ENCODE measurements around the gene C2CD4A. TPM values are rescaled to one million over a fixed set of nuclear protein-coding genes. Genes with fewer than 3 reads are reported as not detected.
"Not testable (repeated sequence)": the region's sequence is repeated elsewhere in the genome, so short reads cannot be mapped to it uniquely, and the experiment has no call there.

Gene C2CD4A
- under 1 TPM; 0.14 to 0.27 TPM for total RNA-seq

GRCh38 chr15:62066663-62067447, at the start of gene C2CD4A:
C2CD4A (plus strand) TSS chr15:62066977; CDS start chr15:62067614, 637 bp downstream.
- Mint-ChIP-seq H3K9me3 (no peaks in the 10 kb centered on the region), H3K36me3 (ENCODE audit: low read depth) (no peaks in the 10 kb centered on the region), H3K4me3 (peak within 1 kb of the TSS; percentile 73), H3K27ac (no peak within 1 kb of the TSS), H3K4me1 (ENCODE audit: low read depth) (peaks cover 33% of the 10 kb centered on the region), H3K27me3 (ENCODE audit: low read depth) (peaks cover 9% of the 10 kb centered on the region)
- intact Hi-C loops (cut with micrococcal nuclease), result loop anchor here (5.0 to 10.0 kb wide), 4 partner anchors 85 to 1482 kb away; no protein-coding TSS in a partner anchor
- CTCF ChIA-PET, result interaction anchor here (0.7 to 1.3 kb wide), 4 partner anchors 10 to 194 kb away, joined by 3 to 5 read pairs (median 3); no protein-coding TSS in a partner anchor
- peak; percentile 75 for DNase-seq

- Mint-ChIP-seq H3K4me3 (no peak overlapping the region), H3K4me1 (ENCODE audit: low read depth) (no peaks in the 10 kb centered on the region), H3K27me3 (ENCODE audit: low read depth) (no peaks in the 10 kb centered on the region), H3K9me3 (peaks cover 2% of the 10 kb centered on the region), H3K36me3 (ENCODE audit: low read depth) (peaks cover 41% of the 10 kb centered on the region), H3K27ac (no peak overlapping the region)
- no peak for DNase-seq
- intact Hi-C loops (cut with micrococcal nuclease), result no loop called here
- CTCF ChIA-PET, result interaction anchor here (0.7 kb wide), 1 partner anchor 233 kb away, joined by 3 read pairs; no protein-coding TSS in a partner anchor
Observed at GRCh38 chr15:62020576-62021160, 46.1 kb upstream of the C2CD4A start.

DNA sequence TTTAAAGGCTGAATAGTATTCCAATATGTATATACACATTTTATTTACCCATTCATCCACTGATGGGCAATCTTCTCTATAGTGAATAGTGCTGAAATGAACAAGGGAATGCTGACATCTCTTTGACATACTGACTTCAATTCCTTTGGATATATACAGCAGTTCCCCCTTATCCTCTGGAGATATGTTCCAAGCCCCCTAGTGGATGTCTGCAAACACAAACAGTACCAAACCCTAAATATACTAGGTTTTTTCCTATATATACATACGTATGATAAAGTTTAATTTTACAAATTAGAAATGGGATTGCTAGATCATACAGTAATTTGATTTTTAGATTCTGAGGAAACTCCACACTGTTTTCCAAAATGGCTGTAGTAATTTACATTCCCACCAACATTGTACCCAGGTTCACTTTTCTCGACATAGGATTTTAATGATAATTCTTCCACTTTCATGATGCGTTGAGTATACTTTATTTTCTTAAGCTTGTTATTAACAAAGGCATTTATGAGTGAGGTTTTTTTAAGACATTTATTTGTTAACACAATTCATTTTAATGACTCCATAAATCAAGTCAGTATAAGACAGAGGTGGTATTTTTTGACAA, 44.7 kb upstream of the C2CD4A start:
- H3K4me1 Mint-ChIP-seq (ENCODE audit: low read depth), result peaks cover 2% of the 10 kb centered on the region
- H3K27me3 Mint-ChIP-seq (ENCODE audit: low read depth), result no peaks in the 10 kb centered on the region
- no peak overlapping the region for H3K27ac Mint-ChIP-seq
- CTCF ChIA-PET, result interaction anchor here (0.7 kb wide), 1 partner anchor 26 kb away, joined by 3 read pairs; no protein-coding TSS in a partner anchor
- no peak overlapping the region for H3K4me3 Mint-ChIP-seq
- intact Hi-C loops (cut with micrococcal nuclease), result no loop called here
- no peaks in the 10 kb centered on the region for H3K9me3 Mint-ChIP-seq
- H3K36me3 Mint-ChIP-seq (ENCODE audit: low read depth), result peaks cover 39% of the 10 kb centered on the region
- no peak for DNase-seq

DNA sequence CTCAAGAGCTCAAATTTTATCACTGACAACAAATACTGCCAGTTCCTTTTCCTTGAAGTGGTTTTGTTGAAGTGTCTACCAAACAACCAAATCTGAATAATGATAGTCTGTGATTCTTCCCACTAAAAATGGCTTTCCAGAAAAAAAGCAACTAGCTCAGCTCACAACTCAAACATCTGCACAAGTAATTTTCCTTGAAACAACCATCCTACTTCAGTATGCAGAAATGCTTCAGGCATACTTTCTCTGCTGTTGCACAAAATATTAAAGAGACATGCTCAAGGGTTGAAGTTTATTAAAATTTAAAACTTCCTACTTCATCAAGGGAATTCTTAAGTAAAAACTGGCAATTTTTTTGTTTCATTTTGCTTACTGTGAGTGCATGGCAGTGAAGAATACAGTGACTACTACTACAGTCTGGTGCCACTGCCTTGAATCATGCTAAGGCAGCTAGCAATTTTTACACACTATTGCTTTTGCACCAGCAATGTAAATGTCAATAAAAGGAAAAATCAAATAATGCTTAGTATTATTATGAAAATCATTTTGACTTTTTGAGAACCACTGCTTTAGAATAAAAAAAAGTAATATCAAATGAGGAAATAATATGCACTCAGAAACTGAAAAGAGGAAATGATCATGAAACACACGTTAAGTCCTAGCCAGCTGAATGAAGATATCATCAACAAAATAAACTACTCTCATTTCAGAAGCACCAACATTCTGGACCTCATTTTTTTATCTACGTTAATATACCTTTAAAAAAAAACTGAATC, 40.1 kb upstream of the C2CD4A start:
- Mint-ChIP-seq H3K27ac (no peak overlapping the region), H3K36me3 (ENCODE audit: low read depth) (peaks cover 18% of the 10 kb centered on the region), H3K9me3 (no peaks in the 10 kb centered on the region), H3K27me3 (ENCODE audit: low read depth) (no peaks in the 10 kb centered on the region), H3K4me1 (ENCODE audit: low read depth) (peaks cover 2% of the 10 kb centered on the region), H3K4me3 (no peak overlapping the region)
- DNase-seq, result no peak
- intact Hi-C loops (cut with micrococcal nuclease), result loop anchor here (5.0 kb wide), 1 partner anchor 54 kb away; no protein-coding TSS in a partner anchor
- CTCF ChIA-PET, result interaction anchor here (0.7 to 1.5 kb wide), 2 partner anchors 20 to 34 kb away, joined by 5 to 6 read pairs; partner anchors contain the start of gene VPS13C

GRCh38 chr15:62027263-62027565, 39.6 kb upstream of the C2CD4A start:
- CTCF ChIA-PET, result interaction anchor here (0.7 to 1.5 kb wide), 3 partner anchors 21 to 177 kb away, joined by 3 to 6 read pairs (median 5); partner anchors contain the start of gene VPS13C
- intact Hi-C loops (cut with micrococcal nuclease), result loop anchor here (5.0 kb wide), 1 partner anchor 55 kb away; no protein-coding TSS in a partner anchor
- Mint-ChIP-seq H3K9me3 (no peaks in the 10 kb centered on the region), H3K4me3 (no peak overlapping the region), H3K4me1 (ENCODE audit: low read depth) (peaks cover 2% of the 10 kb centered on the region), H3K27me3 (ENCODE audit: low read depth) (no peaks in the 10 kb centered on the region), H3K36me3 (ENCODE audit: low read depth) (peaks cover 17% of the 10 kb centered on the region), H3K27ac (no peak overlapping the region)
- DNase-seq, result no peak

DNA sequence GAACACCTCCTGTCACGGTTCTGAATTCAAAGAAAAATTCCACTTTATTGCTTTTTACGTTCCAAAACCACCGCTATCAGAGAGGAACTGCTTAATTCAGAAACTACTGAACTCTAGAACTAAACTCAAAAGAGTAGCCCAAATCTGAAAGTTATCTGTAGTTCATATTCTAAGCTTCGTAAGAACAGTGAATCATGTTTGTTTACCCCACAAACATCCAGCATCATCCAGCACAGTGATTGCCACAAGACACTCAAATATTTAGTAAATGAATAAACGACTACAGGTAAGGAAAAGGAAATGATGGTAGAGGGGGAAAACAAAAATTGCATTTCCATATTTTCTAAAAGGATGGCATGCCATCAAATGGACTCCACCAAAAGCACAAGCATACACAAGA, 38.9 kb upstream of the C2CD4A start:
- CTCF ChIA-PET, result interaction anchor here (0.7 to 1.5 kb wide), 2 partner anchors 32 to 176 kb away, joined by 3 to 6 read pairs; partner anchors contain the start of gene VPS13C
- Mint-ChIP-seq H3K9me3 (no peaks in the 10 kb centered on the region), H3K27me3 (ENCODE audit: low read depth) (no peaks in the 10 kb centered on the region), H3K4me3 (no peak overlapping the region), H3K4me1 (ENCODE audit: low read depth) (peaks cover 2% of the 10 kb centered on the region), H3K36me3 (ENCODE audit: low read depth) (peaks cover 17% of the 10 kb centered on the region), H3K27ac (no peak overlapping the region)
- intact Hi-C loops (cut with micrococcal nuclease), result loop anchor here (5.0 kb wide), 1 partner anchor 56 kb away; no protein-coding TSS in a partner anchor
- DNase-seq, result no peak

DNA sequence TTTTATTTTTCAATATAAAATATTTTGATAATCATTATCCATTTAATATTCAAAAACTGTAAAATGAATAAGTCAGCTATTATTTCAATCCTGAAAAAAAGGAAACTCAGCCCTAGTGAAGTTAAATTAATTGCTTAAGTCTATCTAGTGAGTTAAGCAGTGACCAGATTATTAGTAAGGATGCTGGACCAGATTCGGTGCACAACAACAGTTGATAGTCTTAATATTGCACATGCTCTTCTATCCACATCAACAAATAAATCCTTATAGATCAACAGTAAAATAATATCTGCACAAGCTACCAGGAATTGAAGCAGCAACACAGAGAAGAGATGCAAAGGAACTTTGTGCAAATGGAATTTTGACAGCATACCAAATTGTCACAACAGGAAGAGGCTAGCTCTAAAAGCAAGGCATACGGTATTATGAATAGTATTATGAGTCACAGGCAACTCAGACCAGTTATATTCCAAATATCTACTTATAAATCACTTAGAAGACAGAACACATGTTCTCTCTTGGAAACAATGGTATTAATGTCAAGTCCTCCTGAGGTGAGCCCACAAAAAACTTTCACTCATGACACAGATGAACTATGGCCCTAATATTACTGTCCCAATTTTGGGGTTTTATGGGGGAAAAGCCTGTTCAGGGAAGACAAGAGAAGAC, 31.4 kb upstream of the C2CD4A start:
- intact Hi-C loops (cut with micrococcal nuclease), result no loop called here
- Mint-ChIP-seq H3K4me3 (no peak overlapping the region), H3K27ac (no peak overlapping the region), H3K36me3 (ENCODE audit: low read depth) (peaks cover 29% of the 10 kb centered on the region), H3K27me3 (ENCODE audit: low read depth) (no peaks in the 10 kb centered on the region), H3K9me3 (peaks cover 4% of the 10 kb centered on the region), H3K4me1 (ENCODE audit: low read depth) (peaks cover 8% of the 10 kb centered on the region)
- no peak for DNase-seq
- CTCF ChIA-PET, result no interaction called here

- no peak for DNase-seq
- intact Hi-C loops (cut with micrococcal nuclease), result loop anchor here (2.0 kb wide), 1 partner anchor 15 kb away; the partner anchor contains the start of gene VPS13C
- Mint-ChIP-seq H3K4me3 (peak overlapping the region; percentile 5), H3K27ac (peak overlapping the region; percentile 0), H3K36me3 (ENCODE audit: low read depth) (peaks cover 6% of the 10 kb centered on the region), H3K9me3 (peaks cover 6% of the 10 kb centered on the region), H3K27me3 (ENCODE audit: low read depth) (no peaks in the 10 kb centered on the region), H3K4me1 (ENCODE audit: low read depth) (peaks cover 24% of the 10 kb centered on the region)
- CTCF ChIA-PET, result interaction anchor here (1.0 kb wide), 1 partner anchor 14 kb away, joined by 3 read pairs; the partner anchor contains the start of gene VPS13C
Observed at GRCh38 chr15:62046078-62046743, 20.6 kb upstream of the C2CD4A start.

DNA sequence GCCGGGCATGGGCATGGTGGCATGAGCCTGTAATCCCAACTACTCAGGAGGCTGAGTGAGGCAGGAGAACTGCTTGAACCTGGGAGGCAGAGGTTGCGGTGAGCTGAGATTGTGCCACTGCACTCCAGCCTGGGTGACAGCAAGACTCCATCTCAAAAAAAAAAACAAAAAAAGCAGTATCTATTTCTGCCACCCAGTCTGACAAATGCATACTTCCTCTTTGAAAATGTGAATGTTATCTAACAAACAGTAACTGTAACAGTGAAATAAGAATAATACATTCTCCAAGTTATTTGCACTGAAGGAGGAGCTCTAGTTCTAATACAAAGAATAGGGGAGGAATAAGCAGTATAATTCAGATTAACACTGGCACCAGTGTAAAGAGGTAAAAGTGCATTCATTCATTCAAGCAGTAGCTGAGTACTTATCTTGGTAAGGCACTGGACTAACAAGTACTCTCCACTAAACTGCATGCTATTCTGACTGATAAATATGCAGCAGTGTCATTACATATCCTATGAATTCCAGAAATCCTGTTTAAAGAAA, 19.4 kb upstream of the C2CD4A start:
- H3K4me3 Mint-ChIP-seq, result no peak overlapping the region
- peaks cover 6% of the 10 kb centered on the region for H3K9me3 Mint-ChIP-seq
- peaks cover 26% of the 10 kb centered on the region for H3K4me1 Mint-ChIP-seq (ENCODE audit: low read depth)

DNA sequence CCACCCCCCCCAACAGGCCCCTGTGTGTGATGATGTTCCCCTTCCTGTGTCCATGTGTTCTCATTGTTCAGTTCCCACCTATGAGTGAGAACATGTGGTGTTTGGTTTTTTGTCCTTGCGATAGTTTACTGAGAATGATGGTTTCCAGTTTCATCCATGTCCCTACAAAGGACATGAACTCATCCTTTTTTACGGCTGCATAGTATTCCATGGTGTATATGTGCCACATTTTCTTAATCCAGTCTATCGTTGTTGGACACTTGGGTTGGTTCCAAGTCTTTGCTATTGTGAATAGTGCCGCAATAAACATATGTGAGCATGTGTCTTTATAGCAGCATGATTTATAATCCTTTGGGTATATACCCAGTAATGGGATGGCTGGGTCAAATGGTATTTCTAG, 18.5 kb upstream of the C2CD4A start:
- H3K9me3 Mint-ChIP-seq; H3K36me3 Mint-ChIP-seq (ENCODE audit: low read depth); H3K27me3 Mint-ChIP-seq (ENCODE audit: low read depth); H3K4me3 Mint-ChIP-seq; intact Hi-C loops (cut with micrococcal nuclease); H3K27ac Mint-ChIP-seq; CTCF ChIA-PET; DNase-seq: not testable (repeated sequence)
- peaks cover 33% of the 10 kb centered on the region for H3K4me1 Mint-ChIP-seq (ENCODE audit: low read depth)

More for the DNA sequence above, 19.4 kb upstream of the C2CD4A start:
- Mint-ChIP-seq H3K36me3 (ENCODE audit: low read depth) (peaks cover 6% of the 10 kb centered on the region), H3K27ac (peak overlapping the region; percentile 41), H3K27me3 (ENCODE audit: low read depth) (no peaks in the 10 kb centered on the region)
- no peak for DNase-seq
- intact Hi-C loops (cut with micrococcal nuclease), result loop anchor here (2.0 kb wide), 1 partner anchor 13 kb away; the partner anchor contains the start of gene VPS13C
- CTCF ChIA-PET, result interaction anchor here (1.0 kb wide), 1 partner anchor 14 kb away, joined by 4 read pairs; no protein-coding TSS in a partner anchor

Measured in activated naive CD4-positive, alpha-beta T cell treated with anti-CD3 and anti-CD28 coated beads for 36 hours (primary cell).